Karpas-422 (cell line): ENCODE results near the gene CYP4F22. TPM values are rescaled to one million over a fixed set of nuclear protein-coding genes. Genes with fewer than 3 reads are reported as not detected.
"Not testable (repeated sequence)": the region's sequence is repeated elsewhere in the genome, so short reads cannot be mapped to it uniquely, and the experiment has no call there.

ENCODE experiments used
- DNase-seq: peaks from one replicate; pipeline ENCODE4 v3.0.0-alpha.2; 2015
- H2AFZ ChIP-seq: fragments of 200-600 bp; sonication (generic); 2 replicates; pipeline ENCODE4 v1.6.1; 2014; ENCODE audit warnings: antibody characterized with exemption, low read length, mixed read lengths
- H3K27ac ChIP-seq: fragments of 200-600 bp; sonication (generic); 2 replicates; pipeline ENCODE4 v1.5.1; 2014; ENCODE audit warnings: mild to moderate bottlenecking, low read length, moderate library complexity
- H3K27me3 ChIP-seq: fragments of 200-600 bp; sonication (generic); 2 replicates; pipeline ENCODE4 v1.6.1; 2014; ENCODE audit warnings: low read length, mixed read lengths
- H3K36me3 ChIP-seq: fragments of 200-600 bp; sonication (generic); 2 replicates; pipeline ENCODE4 v1.6.1; 2014; ENCODE audit warnings: low read length, mixed read lengths; ENCODE audit not compliant: insufficient read depth
- H3K4me1 ChIP-seq: fragments of 200-600 bp; sonication (generic); 2 replicates; pipeline ENCODE4 v1.6.1; 2014; ENCODE audit warnings: mild to moderate bottlenecking, low read length, mixed read lengths
- H3K4me2 ChIP-seq: fragments of 200-600 bp; sonication (generic); 2 replicates; pipeline ENCODE4 v1.6.1; 2014; ENCODE audit warnings: low read length, low read depth, mild to moderate bottlenecking; ENCODE audit not compliant: poor library complexity, severe bottlenecking
- H3K4me3 ChIP-seq: fragments of 200-600 bp; sonication (generic); 2 replicates; pipeline ENCODE4 v1.5.1; 2014; ENCODE audit warnings: mild to moderate bottlenecking, antibody characterized with exemption, low read length, mixed read lengths
- H3K79me2 ChIP-seq: fragments of 200-600 bp; sonication (generic); 2 replicates; pipeline ENCODE4 v1.6.1; 2014; ENCODE audit warnings: mild to moderate bottlenecking, low read length, mixed read lengths
- H3K9ac ChIP-seq: fragments of 200-600 bp; sonication (generic); 2 replicates; pipeline ENCODE4 v1.6.0; 2014; ENCODE audit warnings: low read length
- H3K9me2 ChIP-seq: fragments of 200-600 bp; sonication (generic), shearing (Covaris generic); replicated peaks from 2 replicates; pipeline ENCODE4 v1.6.0; 2014; ENCODE audit warnings: mild to moderate bottlenecking, low read length, moderate library complexity; ENCODE audit not compliant: insufficient read depth
- H3K9me3 ChIP-seq: fragments of 300-700, 200-600 bp; sonication (generic); 2 replicates; pipeline ENCODE4 v1.6.1; 2014; ENCODE audit warnings: low read length, mixed read lengths
- H4K20me1 ChIP-seq: fragments of 200-600 bp; sonication (generic); 2 replicates; pipeline ENCODE4 v1.6.1; 2014; ENCODE audit warnings: mild to moderate bottlenecking, antibody characterized with exemption, low read length, low read depth; ENCODE audit not compliant: insufficient read depth
- total RNA-seq: library from RNA; depleted of rRNA; stranded (reverse); fragments of >200 nt; shearing (Covaris generic); gene quantifications from 2 replicates; pipeline ENCODE4 v1.2.3, GENCODE V29; 2014; ENCODE audit warnings: low replicate concordance

The CYP4F22 gene
- total RNA-seq, 1 experiment from 2014 or later: not detected

GRCh38 chr19:15506074-15506571 is 2.2 kb upstream of the CYP4F22 start:
- Histone ChIP-seq H2AFZ (no peak overlapping the region), H3K4me2 (no peak overlapping the region), H3K27me3 (no peaks in the 10 kb centered on the region), H3K36me3 (no peaks in the 10 kb centered on the region), H3K9me3 (no peaks in the 10 kb centered on the region), H3K9ac (no peak overlapping the region), H3K4me1 (no peaks in the 10 kb centered on the region), H3K27ac (no peak overlapping the region), H3K4me3 (no peak overlapping the region), H3K79me2 (no peaks in the 10 kb centered on the region), H4K20me1 (no peaks in the 10 kb centered on the region), H3K9me2 (no peaks in the 10 kb centered on the region)
- DNase-seq: no peak

- Histone ChIP-seq H3K27ac (no peak overlapping the region), H3K27me3 (no peaks in the 10 kb centered on the region), H3K4me1 (no peaks in the 10 kb centered on the region), H2AFZ (no peak overlapping the region), H3K9ac (no peak overlapping the region), H3K4me2 (no peak overlapping the region), H3K9me3 (no peaks in the 10 kb centered on the region), H4K20me1 (no peaks in the 10 kb centered on the region), H3K9me2 (no peaks in the 10 kb centered on the region), H3K4me3 (no peak overlapping the region), H3K79me2 (no peaks in the 10 kb centered on the region), H3K36me3 (no peaks in the 10 kb centered on the region)
- DNase-seq: no peak
These were observed 974 bp upstream of the CYP4F22 start for GRCh38 chr19:15507068-15508034.

GRCh38 chr19:15511671-15512424 is 3.5 kb downstream of the CYP4F22 start:
- no peak for DNase-seq
- Histone ChIP-seq H4K20me1 (no peaks in the 10 kb centered on the region), H3K4me2 (no peak overlapping the region), H3K4me1 (no peaks in the 10 kb centered on the region), H3K27ac (no peak overlapping the region), H3K27me3 (no peaks in the 10 kb centered on the region), H3K79me2 (no peaks in the 10 kb centered on the region), H3K36me3 (no peaks in the 10 kb centered on the region), H3K9me2 (no peaks in the 10 kb centered on the region), H2AFZ (no peak overlapping the region), H3K9ac (no peak overlapping the region), H3K9me3 (peaks cover 4% of the 10 kb centered on the region; the same call in 1 of the 2 replicates), H3K4me3 (no peak overlapping the region)

- not testable (repeated sequence) for H3K27ac ChIP-seq, H3K4me3 ChIP-seq, H3K27me3 ChIP-seq, H3K9me2 ChIP-seq, DNase-seq, H3K36me3 ChIP-seq, H2AFZ ChIP-seq, H3K4me2 ChIP-seq, H3K79me2 ChIP-seq, H4K20me1 ChIP-seq, H3K9ac ChIP-seq, H3K4me1 ChIP-seq, H3K9me3 ChIP-seq
These were observed 6.9 kb downstream of the CYP4F22 start for GRCh38 chr19:15515227-15515625.

GRCh38 chr19:15516363-15516762 is 8.0 kb downstream of the CYP4F22 start:
- Histone ChIP-seq H3K4me1 (no peaks in the 10 kb centered on the region), H3K27ac (no peak overlapping the region), H3K36me3 (no peaks in the 10 kb centered on the region), H3K4me3 (no peak overlapping the region), H3K27me3 (no peaks in the 10 kb centered on the region), H3K9me2 (no peaks in the 10 kb centered on the region), H3K4me2 (no peak overlapping the region), H3K9me3 (peaks cover 4% of the 10 kb centered on the region; the same call in 1 of the 2 replicates), H4K20me1 (no peaks in the 10 kb centered on the region), H2AFZ (no peak overlapping the region), H3K79me2 (no peaks in the 10 kb centered on the region), H3K9ac (no peak overlapping the region)
- no peak for DNase-seq

- no peaks in the 10 kb centered on the region for H3K9me2 ChIP-seq
- H3K36me3 ChIP-seq: no peaks in the 10 kb centered on the region
- no peaks in the 10 kb centered on the region for H4K20me1 ChIP-seq
- no peaks in the 10 kb centered on the region for H3K79me2 ChIP-seq
- no peak for DNase-seq
- H3K4me3 ChIP-seq: no peak overlapping the region
- no peak overlapping the region for H2AFZ ChIP-seq
- no peak overlapping the region for H3K4me2 ChIP-seq
- H3K9ac ChIP-seq: no peak overlapping the region
- no peaks in the 10 kb centered on the region for H3K4me1 ChIP-seq
- H3K27ac ChIP-seq: no peak overlapping the region
- H3K27me3 ChIP-seq: no peaks in the 10 kb centered on the region
- H3K9me3 ChIP-seq: peaks cover 4% of the 10 kb centered on the region; the same call in 1 of the 2 replicates
These were observed 9.5 kb downstream of the CYP4F22 start for GRCh38 chr19:15517778-15518177.

- no peaks in the 10 kb centered on the region for H4K20me1 ChIP-seq
- no peaks in the 10 kb centered on the region for H3K36me3 ChIP-seq
- peaks cover 4% of the 10 kb centered on the region; the same call in 1 of the 2 replicates for H3K9me3 ChIP-seq
- no peak for DNase-seq
- no peaks in the 10 kb centered on the region for H3K79me2 ChIP-seq
- no peaks in the 10 kb centered on the region for H3K27me3 ChIP-seq
- no peak overlapping the region for H3K4me3 ChIP-seq
- H3K9ac ChIP-seq: no peak overlapping the region
- no peaks in the 10 kb centered on the region for H3K4me1 ChIP-seq
- H3K9me2 ChIP-seq: no peaks in the 10 kb centered on the region
- no peak overlapping the region for H2AFZ ChIP-seq
- H3K4me2 ChIP-seq: no peak overlapping the region
- no peak overlapping the region for H3K27ac ChIP-seq
These were observed 11.2 kb downstream of the CYP4F22 start for GRCh38 chr19:15519433-15519976.

GRCh38 chr19:15524781-15525180 is 16.5 kb downstream of the CYP4F22 start:
- no peaks in the 10 kb centered on the region for H3K9me3 ChIP-seq
- no peak overlapping the region for H3K4me2 ChIP-seq
- H3K9me2 ChIP-seq: no peaks in the 10 kb centered on the region
- H3K36me3 ChIP-seq: no peaks in the 10 kb centered on the region
- no peaks in the 10 kb centered on the region for H3K4me1 ChIP-seq
- H3K27me3 ChIP-seq: no peaks in the 10 kb centered on the region
- no peaks in the 10 kb centered on the region for H4K20me1 ChIP-seq
- H3K79me2 ChIP-seq: no peaks in the 10 kb centered on the region
- no peak for DNase-seq
- H3K27ac ChIP-seq: no peak overlapping the region
- H3K9ac ChIP-seq: no peak overlapping the region
- no peak overlapping the region for H3K4me3 ChIP-seq
- H2AFZ ChIP-seq: no peak overlapping the region
